ENCODE data around the gene TP53RK.

TP53RK gene

GRCh38 chr20:46666306-46666705, 22.9 kb downstream of the TP53RK start:
- no peak for DNase-seq (ENCODE audit: extremely low read depth in 1 of 2, low read depth in 1 of 2)

DNA sequence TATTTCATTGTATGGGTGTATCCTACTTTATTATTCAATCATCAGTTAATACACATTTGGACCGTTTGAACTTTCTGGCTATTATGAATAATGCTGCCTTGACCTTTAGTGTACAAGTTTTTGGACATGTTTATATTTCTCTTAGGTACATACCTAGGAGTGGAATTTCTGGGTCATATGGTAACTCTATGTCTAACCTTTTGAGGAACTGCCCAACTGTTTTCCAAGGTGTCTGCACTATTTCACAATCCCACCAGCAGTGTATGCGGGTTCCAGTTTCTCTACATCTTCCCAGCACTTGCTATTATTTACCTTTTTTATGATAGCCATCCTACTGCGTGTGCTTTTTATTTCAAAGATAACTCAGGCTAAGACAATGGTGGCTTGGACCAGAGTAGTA, 23.6 kb downstream of the TP53RK start:
- no peak for DNase-seq (ENCODE audit: extremely low read depth in 1 of 2, low read depth in 1 of 2)

DNA sequence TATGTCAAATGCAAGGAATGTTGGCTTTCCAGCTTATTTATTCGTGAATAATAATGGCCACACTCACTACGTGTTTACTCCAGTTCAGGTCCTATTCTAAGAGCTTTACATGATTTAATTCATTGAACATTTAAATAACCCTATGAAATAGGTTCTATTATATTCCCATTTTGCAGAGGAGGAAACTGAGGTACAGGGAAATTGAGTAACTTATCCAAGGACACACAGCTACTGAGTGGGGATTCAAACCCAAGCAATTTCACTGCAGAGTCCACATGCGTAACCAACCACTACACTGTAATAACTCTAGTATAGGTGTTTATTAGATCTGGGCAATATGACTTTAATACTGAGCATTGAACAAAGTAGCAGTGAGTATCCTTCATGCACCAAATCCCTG, 25.7 kb downstream of the TP53RK start:
- no peak for DNase-seq (ENCODE audit: extremely low read depth in 1 of 2, low read depth in 1 of 2)

- DNase-seq (ENCODE audit: extremely low read depth in 1 of 2, low read depth in 1 of 2), result no peak
Observed at GRCh38 chr20:46661659-46662058, 27.6 kb downstream of the TP53RK start.

DNA sequence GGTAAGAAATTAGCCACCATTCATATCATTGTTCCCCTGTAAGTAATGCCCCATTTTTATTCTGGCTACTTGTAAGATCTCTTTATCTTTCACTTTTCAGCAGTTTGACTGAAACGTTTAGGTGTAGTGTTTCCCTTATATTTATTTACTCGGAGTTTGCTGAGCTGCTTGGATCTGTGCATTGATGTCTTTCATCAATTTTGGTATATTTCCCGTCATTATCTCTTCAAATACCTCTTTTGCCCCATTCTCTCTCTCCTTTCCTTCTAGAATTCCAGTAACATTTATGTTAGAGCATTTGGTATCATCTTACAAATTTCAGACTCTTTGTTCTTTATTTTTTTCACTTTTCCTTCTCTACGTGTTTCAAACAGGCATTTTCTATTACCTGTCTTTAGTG, 28.8 kb downstream of the TP53RK start:
- DNase-seq (ENCODE audit: extremely low read depth in 1 of 2, low read depth in 1 of 2), result no peak

DNA sequence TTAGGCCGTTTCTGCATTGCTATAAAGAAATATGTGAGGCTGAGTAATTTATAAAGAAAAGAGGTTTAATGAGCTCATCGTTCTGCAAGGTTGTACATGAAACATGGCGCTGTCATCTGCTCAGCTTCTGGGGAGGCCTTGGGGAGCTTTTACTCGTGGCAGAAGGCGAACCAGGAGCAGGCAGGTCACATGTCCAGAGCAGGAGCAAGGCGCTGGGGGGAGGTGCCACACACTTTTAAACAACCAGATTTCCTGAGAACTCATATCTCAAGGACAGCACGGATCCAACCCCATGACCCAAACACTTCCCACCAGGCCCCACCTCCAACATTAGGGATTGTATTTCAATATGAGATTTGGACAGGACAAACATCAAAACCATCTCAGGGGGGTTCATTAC, 31.6 kb downstream of the TP53RK start:
- no peak for DNase-seq (ENCODE audit: extremely low read depth in 1 of 2, low read depth in 1 of 2)

GRCh38 chr20:46657137-46657536, 32.1 kb downstream of the TP53RK start:
- no peak for DNase-seq (ENCODE audit: extremely low read depth in 1 of 2, low read depth in 1 of 2)

DNA sequence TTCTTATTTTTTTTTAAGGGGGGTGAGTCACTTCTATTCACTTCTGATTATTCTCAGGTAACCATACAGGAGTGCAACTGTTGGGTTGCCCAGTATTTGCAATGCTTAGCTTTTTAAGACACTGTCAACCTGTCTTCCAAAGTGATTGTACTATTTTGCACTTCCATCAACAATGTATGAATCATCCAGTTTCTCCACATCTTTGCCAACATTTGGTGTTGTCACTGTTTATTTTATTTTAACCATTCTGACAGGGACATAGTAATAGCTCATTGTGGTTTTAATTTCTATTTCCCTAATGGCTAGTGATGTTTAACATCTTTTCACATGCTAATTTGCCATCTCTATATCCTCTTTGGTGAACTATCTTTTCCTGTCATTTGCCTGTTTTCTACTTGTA, 36.5 kb downstream of the TP53RK start:
- DNase-seq (ENCODE audit: extremely low read depth in 1 of 2, low read depth in 1 of 2), result no peak

- DNase-seq (ENCODE audit: extremely low read depth in 1 of 2, low read depth in 1 of 2), result no peak
Observed at GRCh38 chr20:46651091-46651962, 37.9 kb downstream of the TP53RK start, which contains the start of gene SLC13A3. TSS of gene SLC13A3 (minus strand) at chr20:46651459. CDS start at chr20:46651421, 38 bp downstream.

- DNase-seq (ENCODE audit: extremely low read depth in 1 of 2, low read depth in 1 of 2), result no peak
Observed at GRCh38 chr20:46650575-46651090, 38.6 kb downstream of the TP53RK start.

DNA sequence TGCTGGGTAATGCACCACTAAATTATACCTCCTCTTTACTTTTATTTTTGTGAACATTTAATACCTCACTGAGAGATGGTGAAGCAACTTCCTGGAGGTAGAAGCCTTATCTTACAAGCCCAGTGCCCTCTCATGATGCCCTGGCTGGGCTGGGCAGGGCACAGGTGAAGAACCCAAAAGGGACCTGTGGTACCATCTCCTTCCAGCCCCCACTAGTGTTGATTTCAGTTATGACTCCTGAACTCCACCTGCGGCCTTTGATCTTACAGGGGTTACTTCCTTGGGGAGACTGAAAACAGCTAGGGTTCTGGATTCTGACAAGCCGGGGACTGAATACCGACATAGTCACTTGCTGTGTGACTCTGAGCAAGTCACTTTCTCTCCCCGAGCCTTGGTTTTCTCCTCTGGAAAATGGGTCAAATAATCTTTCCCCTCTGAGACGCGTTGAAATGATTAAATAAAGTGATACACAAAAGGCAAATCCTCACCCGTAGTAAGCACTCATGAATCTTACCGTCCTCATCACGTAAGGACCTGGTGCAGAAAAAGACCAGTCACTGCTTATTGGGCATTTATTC, 39.2 kb downstream of the TP53RK start:
- DNase-seq (ENCODE audit: extremely low read depth in 1 of 2, low read depth in 1 of 2), result no peak

DNA sequence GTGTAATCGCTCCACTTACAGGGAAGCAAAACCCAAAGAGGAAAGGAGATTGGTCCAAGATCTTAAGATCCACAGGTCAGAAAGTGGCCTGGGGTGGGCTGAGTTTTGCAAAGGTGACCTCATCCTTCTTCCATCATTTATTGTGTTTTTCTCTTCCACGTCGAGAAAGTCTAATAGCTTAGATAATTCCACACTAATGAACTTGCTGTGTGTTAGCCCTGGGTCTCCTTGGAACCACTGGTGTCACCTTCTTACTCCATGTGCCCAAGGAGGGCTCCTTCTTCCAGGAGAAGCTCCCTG, 39.6 kb downstream of the TP53RK start:
- no peak for DNase-seq (ENCODE audit: extremely low read depth in 1 of 2, low read depth in 1 of 2)

- no peak for DNase-seq (ENCODE audit: extremely low read depth in 1 of 2, low read depth in 1 of 2)
Observed at GRCh38 chr20:46648903-46649649, 40.2 kb downstream of the TP53RK start.

GRCh38 chr20:46647469-46647868, 41.8 kb downstream of the TP53RK start:
- no peak for DNase-seq (ENCODE audit: extremely low read depth in 1 of 2, low read depth in 1 of 2)

DNA sequence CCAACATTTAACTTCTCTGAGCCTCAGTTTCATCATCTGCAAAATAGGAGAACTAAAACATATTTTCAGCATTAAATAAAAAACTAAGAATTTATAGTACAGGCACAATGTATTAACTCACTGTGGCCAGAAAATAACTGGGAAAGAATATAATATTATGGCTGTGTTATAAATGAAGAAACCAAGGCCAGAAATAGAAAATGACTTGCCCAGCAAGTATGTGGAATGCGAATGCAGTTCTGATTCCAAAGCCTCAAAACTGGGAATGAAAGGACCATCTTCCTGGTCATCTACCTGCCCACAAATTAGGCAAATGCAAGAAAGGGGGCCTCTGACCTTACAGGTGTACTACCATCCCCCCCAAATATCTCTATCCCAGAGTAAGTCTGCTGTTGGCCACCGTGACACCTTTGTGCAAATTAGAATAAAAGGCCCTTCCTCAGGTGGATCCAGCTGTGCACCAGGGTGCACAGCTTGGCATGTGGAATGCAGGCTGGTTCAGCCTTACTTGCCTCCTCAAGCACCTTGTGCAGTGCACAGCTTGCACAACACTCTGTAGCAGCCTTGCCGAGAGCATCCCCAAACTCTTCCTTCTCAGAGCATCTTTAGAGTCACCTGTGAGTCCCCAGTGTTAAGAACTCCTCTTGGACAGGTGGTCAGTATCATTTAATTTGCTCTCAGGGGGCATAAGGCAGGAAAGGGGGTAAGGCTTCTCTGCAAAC, 42.4 kb downstream of the TP53RK start:
- no peak for DNase-seq (ENCODE audit: extremely low read depth in 1 of 2, low read depth in 1 of 2)

DNA sequence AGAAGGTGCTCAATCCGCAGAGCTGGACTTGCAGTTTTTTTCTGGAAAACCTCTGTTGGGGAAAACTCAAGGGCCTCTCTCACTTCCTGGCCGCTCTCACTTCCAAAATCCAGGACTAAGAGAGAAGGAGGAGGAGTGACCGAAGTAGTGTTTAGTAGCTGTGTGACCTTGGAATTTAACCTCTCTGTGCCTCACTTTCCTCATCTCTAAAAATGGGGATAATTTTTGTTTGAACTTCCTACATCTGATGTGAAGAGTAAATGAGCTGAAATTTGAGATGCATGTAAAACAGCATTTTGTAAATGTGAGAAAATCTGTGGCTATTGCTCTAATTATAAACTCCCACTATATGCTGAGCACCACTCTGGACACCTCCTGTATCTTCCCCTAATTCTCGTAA, 43.1 kb downstream of the TP53RK start:
- DNase-seq (ENCODE audit: extremely low read depth in 1 of 2, low read depth in 1 of 2), result no peak

GRCh38 chr20:46644733-46645132, 44.5 kb downstream of the TP53RK start:
- DNase-seq (ENCODE audit: extremely low read depth in 1 of 2, low read depth in 1 of 2), result no peak

- DNase-seq (ENCODE audit: extremely low read depth in 1 of 2, low read depth in 1 of 2), result no peak
Observed at GRCh38 chr20:46644160-46644559, 45.1 kb downstream of the TP53RK start.

- DNase-seq (ENCODE audit: extremely low read depth in 1 of 2, low read depth in 1 of 2), result no peak
Observed at GRCh38 chr20:46642969-46643343, 46.3 kb downstream of the TP53RK start.

DNA sequence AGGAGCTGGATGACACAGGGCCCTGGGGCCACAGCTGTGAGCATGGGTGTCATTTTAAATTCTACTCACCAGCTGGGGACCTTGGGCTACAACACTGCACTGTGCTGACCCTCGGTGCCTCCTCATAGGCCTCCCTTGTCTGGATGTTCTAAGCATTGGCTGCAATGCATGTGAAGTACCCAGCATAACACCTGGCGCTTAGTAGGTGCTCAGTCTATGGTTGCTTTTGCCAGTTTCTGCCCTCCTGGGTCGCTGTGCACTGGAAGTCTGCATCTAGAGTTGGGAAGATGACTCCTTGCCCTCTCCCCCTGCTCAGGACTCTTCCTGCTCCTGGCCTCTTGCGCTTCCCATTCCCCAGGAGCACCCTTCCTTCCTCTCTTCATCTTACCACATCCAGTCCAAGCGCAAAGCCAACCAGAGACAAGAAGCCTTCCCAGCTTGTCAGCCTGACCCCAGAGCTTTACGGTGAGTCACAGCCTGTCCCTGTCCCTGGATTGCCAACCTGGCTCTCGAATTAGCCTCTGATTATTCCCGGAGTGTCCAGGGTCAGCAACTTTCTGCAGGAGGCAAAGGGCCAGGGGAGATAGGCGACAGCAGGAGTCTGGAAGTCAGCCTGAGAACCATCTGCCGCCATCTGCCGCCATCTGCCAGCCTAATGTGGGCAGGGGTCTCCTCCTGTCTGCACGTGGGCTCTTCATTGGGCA, 46.8 kb downstream of the TP53RK start:
- no peak for DNase-seq (ENCODE audit: extremely low read depth in 1 of 2, low read depth in 1 of 2)

- DNase-seq (ENCODE audit: extremely low read depth in 1 of 2, low read depth in 1 of 2), result no peak
Observed at GRCh38 chr20:46641424-46641823, 47.8 kb downstream of the TP53RK start.
